Activated naive CD8-positive, alpha-beta T cell treated with anti-CD3 and anti-CD28 coated beads for 36 hours (primary cell): Measurements from ENCODE around the gene ADAM8. TPM values are rescaled to one million over a fixed set of nuclear protein-coding genes. Genes with fewer than 3 reads are reported as not detected.
"Not testable (repeated sequence)": the region's sequence is repeated elsewhere in the genome, so short reads cannot be mapped to it uniquely, and the experiment has no call there.

Experiments used
- DNase-seq: peaks from one replicate; pipeline ENCODE4 v3.0.0; 2021
- H3K27ac Mint-ChIP-seq: one replicate; pipeline ENCODE4 v1.8.0; 2022; ENCODE audit warnings: mild to moderate bottlenecking, moderate library complexity, mixed read lengths
- H3K27me3 Mint-ChIP-seq: one replicate; pipeline ENCODE4 v1.8.0; 2022; ENCODE audit warnings: mild to moderate bottlenecking, mixed read lengths
- H3K36me3 Mint-ChIP-seq: one replicate; pipeline ENCODE4 v1.8.0; 2021; ENCODE audit warnings: mild to moderate bottlenecking, mixed read lengths
- H3K4me1 Mint-ChIP-seq: one replicate; pipeline ENCODE4 v1.8.0; 2021; ENCODE audit warnings: mixed read lengths
- H3K4me3 Mint-ChIP-seq: one replicate; pipeline ENCODE4 v1.8.0; 2022; ENCODE audit warnings: mild to moderate bottlenecking, moderate library complexity, mixed read lengths
- H3K9me3 Mint-ChIP-seq: one replicate; pipeline ENCODE4 v1.8.0; 2022; ENCODE audit warnings: mixed read lengths
- total RNA-seq, 2 experiments: library from RNA; stranded (reverse); gene quantifications; one replicate each; pipeline ENCODE4 v1.2.3, GENCODE V29; 2021

The ADAM8 gene
- total RNA-seq, 2 experiments from 2014 or later = 34.7 to 41.1 TPM

DNA sequence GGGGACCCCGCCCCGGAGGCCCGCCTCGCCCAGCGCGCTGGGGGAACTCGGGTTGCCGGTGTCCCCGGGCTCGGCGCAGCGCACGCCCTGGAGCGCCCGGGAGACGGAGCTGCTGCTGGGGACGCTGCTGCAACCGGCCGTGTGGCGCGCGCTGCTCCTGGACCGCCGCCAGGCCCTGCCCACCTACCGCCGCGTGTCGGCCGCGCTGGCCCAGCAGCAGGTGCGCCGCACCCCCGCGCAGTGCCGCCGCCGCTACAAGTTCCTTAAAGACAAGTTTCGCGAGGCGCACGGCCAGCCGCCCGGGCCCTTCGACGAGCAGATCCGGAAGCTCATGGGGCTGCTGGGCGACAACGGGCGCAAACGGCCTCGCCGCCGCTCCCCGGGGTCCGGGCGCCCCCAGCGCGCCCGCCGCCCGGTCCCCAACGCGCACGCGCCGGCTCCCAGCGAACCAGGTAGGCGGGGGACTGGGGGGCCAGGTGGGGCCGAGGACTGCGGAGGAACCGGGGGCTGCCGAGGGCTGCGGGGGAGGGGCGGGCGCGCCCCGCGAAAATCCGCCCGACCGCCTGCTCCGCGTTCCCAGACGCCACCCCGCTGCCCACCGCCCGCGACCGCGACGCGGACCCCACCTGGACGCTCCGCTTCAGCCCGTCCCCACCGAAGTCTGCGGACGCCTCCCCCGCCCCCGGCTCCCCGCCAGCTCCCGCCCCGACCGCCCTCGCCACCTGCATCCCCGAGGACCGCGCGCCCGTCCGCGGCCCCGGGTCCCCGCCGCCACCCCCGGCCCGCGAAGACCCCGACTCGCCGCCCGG is 46.1 kb downstream of the ADAM8 start:
- DNase-seq = peak; percentile 33

DNA sequence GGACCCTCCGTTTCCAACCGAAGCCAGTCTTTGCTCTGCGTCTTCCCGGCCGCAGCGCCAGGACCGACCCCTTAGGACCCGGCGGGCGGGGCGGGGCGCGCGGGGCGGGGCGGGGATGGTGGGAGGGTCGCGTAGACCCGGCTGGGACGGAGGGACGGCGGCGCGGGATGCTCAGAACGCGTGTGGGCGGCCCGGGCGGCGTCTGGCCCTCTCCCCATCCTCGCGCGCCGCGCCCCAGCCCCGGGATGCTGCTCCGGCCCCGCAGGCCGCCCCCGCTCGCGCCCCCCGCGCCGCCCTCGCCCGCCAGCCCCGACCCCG is 46.7 kb downstream of the ADAM8 start, which contains the start of gene UTF1:
TSS of gene UTF1 (plus strand) at position 174 of the 318 bp plus-strand sequence. CDS start at position 246, 72 bp downstream.
- no peak within 1 kb of the TSS for H3K27ac Mint-ChIP-seq
- H3K4me3 Mint-ChIP-seq = no peak within 1 kb of the TSS
- no peaks in the 10 kb centered on the region for H3K9me3 Mint-ChIP-seq
- H3K4me1 Mint-ChIP-seq = peaks cover 17% of the 10 kb centered on the region
- peaks cover 82% of the 10 kb centered on the region for H3K27me3 Mint-ChIP-seq
- DNase-seq = no peak
- H3K36me3 Mint-ChIP-seq = no peaks in the 10 kb centered on the region

More for the DNA sequence above, 46.1 kb downstream of the ADAM8 start:
- Mint-ChIP-seq H3K4me3 (no peak overlapping the region), H3K27ac (no peak overlapping the region), H3K36me3 (no peaks in the 10 kb centered on the region), H3K27me3 (peaks cover 84% of the 10 kb centered on the region), H3K4me1 (peaks cover 17% of the 10 kb centered on the region), H3K9me3 (no peaks in the 10 kb centered on the region)

DNA sequence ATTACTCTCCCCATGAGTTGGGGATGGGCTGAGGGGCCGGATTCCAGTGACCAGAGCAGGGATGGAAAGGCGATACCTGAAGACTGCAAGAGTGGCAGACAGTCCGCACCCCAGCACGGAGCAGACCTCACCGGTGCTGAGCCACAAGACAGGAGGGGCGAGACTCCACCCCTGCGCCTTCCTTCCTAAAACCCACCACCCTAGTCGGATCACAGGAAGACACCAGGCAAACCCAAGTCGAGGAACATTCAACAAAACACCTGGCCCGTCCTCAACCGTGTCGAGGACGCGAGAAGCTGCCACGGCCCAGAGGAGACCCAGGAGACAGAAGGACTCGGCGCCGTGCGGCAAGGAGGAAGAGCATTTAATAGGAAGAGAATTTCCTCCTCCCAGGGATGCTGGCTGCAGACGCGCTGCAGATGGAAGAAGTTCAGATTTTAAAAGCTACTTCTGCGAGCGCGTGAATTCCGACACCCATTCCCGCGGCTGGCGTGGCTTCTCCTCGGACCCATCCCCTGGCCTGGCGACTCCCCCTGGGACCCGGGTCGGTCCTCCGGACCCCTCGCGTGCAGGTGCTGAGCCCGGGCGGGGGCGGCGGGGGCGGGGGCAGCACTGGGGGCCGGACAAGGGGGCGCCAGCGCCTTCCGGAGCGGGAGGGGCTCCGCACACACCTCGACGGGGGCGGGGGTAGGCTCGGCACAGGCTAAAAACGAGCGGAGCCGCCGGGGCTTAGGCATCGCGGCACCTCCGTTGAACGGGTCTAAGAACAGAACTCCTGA is 47.2 kb downstream of the ADAM8 start:
- H3K36me3 Mint-ChIP-seq = no peaks in the 10 kb centered on the region
- H3K4me1 Mint-ChIP-seq = peaks cover 17% of the 10 kb centered on the region
- no peak overlapping the region for H3K27ac Mint-ChIP-seq
- no peak for DNase-seq
- peaks cover 79% of the 10 kb centered on the region for H3K27me3 Mint-ChIP-seq
- no peak overlapping the region for H3K4me3 Mint-ChIP-seq
- no peaks in the 10 kb centered on the region for H3K9me3 Mint-ChIP-seq

DNA sequence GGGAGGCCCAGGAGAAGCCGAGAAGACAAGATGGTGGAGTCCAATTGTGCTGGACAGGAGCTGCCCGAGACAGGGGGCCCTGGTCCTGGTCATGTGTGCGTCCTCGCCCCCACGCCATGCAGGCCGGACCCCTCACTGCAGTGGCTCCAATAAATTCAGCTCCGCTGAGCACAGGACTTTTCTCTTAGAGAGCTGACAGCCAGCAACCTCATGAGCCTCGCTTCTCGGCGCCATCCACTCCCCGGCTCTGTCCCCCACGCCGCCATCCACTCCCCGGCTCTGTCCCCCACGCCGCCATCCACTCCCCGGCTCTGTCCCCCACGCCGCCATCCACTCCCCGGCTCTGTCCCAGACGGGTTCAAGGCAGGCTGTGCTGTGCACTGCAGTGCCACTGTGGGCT is 49.4 kb downstream of the ADAM8 start:
- Mint-ChIP-seq H3K4me1 (peaks cover 16% of the 10 kb centered on the region), H3K4me3 (no peak overlapping the region), H3K27me3 (peaks cover 64% of the 10 kb centered on the region), H3K27ac (no peak overlapping the region), H3K36me3 (no peaks in the 10 kb centered on the region), H3K9me3 (no peaks in the 10 kb centered on the region)
- DNase-seq = no peak

DNA sequence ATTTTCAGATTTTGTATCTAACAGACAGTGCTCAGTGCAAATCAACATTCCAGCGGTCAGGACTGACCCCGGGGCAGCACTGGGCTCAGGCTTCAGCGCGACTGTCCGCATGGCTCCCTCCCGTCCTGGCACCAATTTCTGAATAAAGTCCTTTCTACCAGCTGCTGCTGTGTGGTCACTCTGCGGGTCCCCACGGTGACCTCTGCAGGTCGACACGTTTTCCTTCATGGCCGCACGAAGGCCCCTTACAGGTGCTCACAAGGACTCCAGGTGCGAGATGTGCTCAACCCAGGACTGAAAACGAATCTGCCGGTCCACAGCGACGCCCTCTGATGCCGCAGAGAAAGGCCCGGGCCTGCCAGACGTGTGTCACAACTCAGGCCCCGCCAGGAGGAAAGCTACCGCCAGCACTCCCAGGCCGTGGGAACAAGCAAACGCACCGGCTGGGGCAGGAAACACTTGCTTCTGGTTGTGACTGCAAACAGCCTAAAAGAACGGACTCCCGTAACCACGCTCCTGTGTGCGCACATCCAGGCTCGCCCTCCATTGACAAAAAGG is 50.3 kb downstream of the ADAM8 start:
- Mint-ChIP-seq H3K36me3 (no peaks in the 10 kb centered on the region), H3K9me3 (no peaks in the 10 kb centered on the region), H3K27ac (peak overlapping the region; percentile 7), H3K4me1 (peaks cover 14% of the 10 kb centered on the region), H3K4me3 (peak overlapping the region; percentile 50), H3K27me3 (peaks cover 57% of the 10 kb centered on the region)
- peak; percentile 46 for DNase-seq

DNA sequence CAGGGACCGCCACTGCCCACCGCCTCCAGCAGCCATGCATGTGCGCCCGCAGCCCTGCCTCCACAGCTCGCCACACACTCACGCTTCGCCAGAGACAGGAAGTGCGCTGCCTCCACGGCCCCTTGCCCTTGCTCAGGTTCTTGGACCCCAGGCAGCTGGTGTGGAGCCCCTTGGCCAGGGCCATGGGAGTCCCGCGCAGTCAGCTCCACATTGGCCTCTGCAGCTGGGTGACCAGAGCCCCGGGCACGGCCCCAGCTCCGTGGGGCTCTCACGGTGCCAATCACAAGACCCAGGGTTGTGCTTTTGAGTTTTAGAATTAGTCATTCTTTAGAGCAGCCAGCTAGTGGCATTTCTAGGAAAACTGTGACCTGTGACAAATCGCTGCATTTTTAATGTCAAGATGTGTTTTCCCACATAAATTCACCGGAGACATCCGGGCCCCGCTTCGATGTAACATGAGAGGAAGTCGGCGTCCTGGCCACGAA is 50.9 kb downstream of the ADAM8 start:
- Mint-ChIP-seq H3K4me1 (peaks cover 13% of the 10 kb centered on the region), H3K4me3 (peak overlapping the region; percentile 50), H3K9me3 (no peaks in the 10 kb centered on the region), H3K27me3 (peaks cover 59% of the 10 kb centered on the region), H3K36me3 (no peaks in the 10 kb centered on the region), H3K27ac (peak overlapping the region; percentile 7)
- DNase-seq = peak; percentile 38

DNA sequence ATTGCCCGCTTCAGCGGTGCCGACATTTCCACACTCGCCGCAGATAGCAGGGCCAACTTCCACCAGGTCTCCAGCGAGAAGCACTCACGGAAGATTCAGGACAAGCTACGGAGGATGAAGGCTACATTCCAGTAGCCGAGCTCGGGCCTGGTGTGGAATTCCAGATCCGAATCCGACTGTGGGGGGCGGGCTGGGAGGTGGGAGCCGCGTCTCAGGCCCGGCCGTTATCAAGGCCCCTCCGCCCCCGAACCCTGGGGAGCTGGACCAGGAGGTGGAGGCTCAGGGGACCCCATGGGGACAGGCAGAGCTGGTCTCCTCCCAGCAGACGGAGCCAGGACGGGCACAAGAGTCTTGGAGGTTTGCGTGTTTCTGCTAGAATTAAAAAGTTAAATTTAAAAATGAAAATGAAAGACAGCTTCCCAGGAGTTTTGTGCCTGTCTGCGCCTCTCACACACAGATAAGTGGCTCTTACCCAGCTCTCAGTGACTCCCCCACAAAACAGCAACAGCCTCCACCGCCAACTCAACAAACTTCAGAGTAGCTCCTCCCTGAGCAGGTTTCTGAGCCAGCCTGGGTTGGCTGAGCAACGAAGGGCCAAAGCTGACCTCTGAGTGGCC is 51.8 kb downstream of the ADAM8 start:
- peak overlapping the region; percentile 42 for H3K27ac Mint-ChIP-seq
- no peaks in the 10 kb centered on the region for H3K36me3 Mint-ChIP-seq
- DNase-seq = no peak
- H3K9me3 Mint-ChIP-seq = no peaks in the 10 kb centered on the region
- H3K4me3 Mint-ChIP-seq = no peak overlapping the region
- H3K4me1 Mint-ChIP-seq = peaks cover 13% of the 10 kb centered on the region
- H3K27me3 Mint-ChIP-seq = peaks cover 61% of the 10 kb centered on the region

DNA sequence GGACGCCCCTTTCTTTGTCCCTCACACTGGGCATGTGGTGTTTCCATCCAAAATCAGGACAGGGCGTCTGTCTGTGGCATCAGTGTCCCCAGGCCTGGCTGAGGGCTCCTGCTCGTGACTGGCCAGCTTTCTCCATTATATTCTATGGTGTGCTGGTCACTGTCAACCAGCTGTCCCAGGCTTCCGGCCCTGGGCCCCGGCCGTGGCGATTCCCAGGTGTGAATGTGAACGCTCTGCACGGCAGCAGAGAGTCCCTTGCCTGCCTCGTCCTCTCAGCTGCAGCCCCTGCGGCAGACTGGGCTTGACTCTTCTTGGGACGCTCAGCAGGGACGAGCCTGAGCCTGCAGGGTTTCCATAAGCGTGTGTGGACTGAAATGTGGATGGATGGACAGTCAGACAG is 52.6 kb downstream of the ADAM8 start:
- peaks cover 11% of the 10 kb centered on the region for H3K4me1 Mint-ChIP-seq
- H3K9me3 Mint-ChIP-seq = no peaks in the 10 kb centered on the region
- H3K36me3 Mint-ChIP-seq = no peaks in the 10 kb centered on the region
- H3K4me3 Mint-ChIP-seq = no peak overlapping the region
- H3K27ac Mint-ChIP-seq = no peak overlapping the region
- peaks cover 62% of the 10 kb centered on the region for H3K27me3 Mint-ChIP-seq
- no peak for DNase-seq

DNA sequence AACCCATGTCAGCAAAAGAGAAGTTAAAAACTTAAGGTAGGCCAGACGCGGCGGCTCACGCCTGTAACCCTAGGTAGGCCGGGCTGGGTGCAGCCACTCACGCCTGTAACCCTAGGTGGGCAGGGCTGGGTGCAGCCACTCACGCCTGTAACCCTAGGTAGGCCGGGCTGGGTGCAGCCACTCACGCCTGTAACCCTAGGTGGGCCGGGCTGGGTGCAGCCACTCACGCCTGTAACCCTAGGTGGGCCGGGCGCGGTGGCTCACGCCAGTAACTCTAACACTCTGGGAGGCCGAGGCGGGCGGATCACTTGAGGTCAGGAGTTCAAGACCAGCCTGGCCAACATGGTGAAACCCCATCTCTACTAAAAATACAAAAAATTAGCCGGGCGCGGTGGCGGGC is 54.9 kb downstream of the ADAM8 start:
- not testable (repeated sequence) for H3K27ac Mint-ChIP-seq, H3K4me3 Mint-ChIP-seq, H3K36me3 Mint-ChIP-seq, H3K9me3 Mint-ChIP-seq, DNase-seq
- H3K27me3 Mint-ChIP-seq = peaks cover 44% of the 10 kb centered on the region
- H3K4me1 Mint-ChIP-seq = peaks cover 10% of the 10 kb centered on the region

DNA sequence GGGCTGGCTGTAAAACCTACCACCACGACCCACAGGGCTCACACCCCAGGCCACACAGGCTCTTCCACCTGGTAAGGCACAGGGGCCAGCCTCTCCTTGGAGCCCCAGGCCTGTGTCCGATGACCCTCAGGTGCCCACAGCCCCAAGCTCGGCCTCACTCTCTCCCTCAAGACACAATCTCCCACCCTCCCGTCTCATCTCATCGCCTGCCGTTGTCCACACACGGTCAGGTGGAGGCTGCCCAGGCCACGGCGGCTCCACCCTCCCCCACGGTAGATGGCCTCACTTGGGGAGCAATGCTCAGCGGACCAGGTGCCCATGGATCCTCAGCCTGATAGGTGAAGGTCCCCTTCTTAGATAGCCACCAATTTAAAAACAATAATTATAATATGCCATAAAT is 55.3 kb downstream of the ADAM8 start:
- Mint-ChIP-seq H3K27me3 (peaks cover 40% of the 10 kb centered on the region), H3K4me3 (no peak overlapping the region), H3K9me3 (no peaks in the 10 kb centered on the region), H3K4me1 (peaks cover 6% of the 10 kb centered on the region), H3K27ac (no peak overlapping the region), H3K36me3 (no peaks in the 10 kb centered on the region)
- DNase-seq = no peak

DNA sequence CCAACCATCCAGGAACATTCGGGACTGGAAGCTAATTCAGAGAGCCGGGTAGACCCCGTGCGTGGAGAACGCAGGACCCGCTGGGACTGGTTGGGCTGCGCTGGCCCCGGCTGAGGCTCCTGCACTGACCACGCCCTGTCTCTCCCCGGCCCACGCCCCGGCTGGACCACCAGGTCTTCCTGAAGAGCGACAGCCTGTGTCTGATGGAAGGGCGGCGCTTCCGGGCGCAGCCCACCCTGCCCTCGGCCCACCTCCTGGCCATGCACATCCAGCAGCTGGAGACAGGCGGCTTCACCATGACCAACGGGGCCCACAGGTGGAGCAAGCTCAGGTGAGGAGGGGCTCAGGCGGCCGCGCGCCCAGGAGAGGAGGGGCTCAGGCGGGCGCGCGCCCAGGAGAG is 56.9 kb downstream of the ADAM8 start:
- peaks cover 34% of the 10 kb centered on the region for H3K27me3 Mint-ChIP-seq
- no peak for DNase-seq
- H3K27ac Mint-ChIP-seq = no peak overlapping the region
- no peaks in the 10 kb centered on the region for H3K36me3 Mint-ChIP-seq
- no peaks in the 10 kb centered on the region for H3K9me3 Mint-ChIP-seq
- H3K4me3 Mint-ChIP-seq = no peak overlapping the region
- H3K4me1 Mint-ChIP-seq = no peaks in the 10 kb centered on the region

DNA sequence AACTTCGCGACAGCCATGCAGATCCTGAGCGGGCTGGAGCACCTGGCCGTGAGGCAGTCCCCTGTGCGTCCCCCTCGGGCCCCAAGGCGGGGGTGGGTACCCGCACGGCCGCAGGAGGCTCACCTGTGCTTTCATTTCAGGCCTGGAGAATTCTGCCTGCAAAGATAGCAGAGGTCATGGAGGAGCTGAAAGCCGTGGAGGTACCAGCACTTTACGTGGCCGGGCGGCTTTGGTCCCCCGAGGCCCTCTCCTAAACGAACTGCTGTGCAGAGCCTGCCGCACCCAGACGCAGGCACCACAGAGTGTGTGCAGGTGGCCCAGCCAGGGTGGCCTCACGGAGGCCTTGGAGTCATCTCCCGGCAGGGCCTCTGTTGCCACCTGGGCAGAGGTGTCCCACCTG is 57.8 kb downstream of the ADAM8 start:
- no peaks in the 10 kb centered on the region for H3K4me1 Mint-ChIP-seq
- DNase-seq = no peak
- no peaks in the 10 kb centered on the region for H3K9me3 Mint-ChIP-seq
- H3K27me3 Mint-ChIP-seq = peaks cover 27% of the 10 kb centered on the region
- H3K4me3 Mint-ChIP-seq = no peak overlapping the region
- H3K36me3 Mint-ChIP-seq = no peaks in the 10 kb centered on the region
- H3K27ac Mint-ChIP-seq = no peak overlapping the region

DNA sequence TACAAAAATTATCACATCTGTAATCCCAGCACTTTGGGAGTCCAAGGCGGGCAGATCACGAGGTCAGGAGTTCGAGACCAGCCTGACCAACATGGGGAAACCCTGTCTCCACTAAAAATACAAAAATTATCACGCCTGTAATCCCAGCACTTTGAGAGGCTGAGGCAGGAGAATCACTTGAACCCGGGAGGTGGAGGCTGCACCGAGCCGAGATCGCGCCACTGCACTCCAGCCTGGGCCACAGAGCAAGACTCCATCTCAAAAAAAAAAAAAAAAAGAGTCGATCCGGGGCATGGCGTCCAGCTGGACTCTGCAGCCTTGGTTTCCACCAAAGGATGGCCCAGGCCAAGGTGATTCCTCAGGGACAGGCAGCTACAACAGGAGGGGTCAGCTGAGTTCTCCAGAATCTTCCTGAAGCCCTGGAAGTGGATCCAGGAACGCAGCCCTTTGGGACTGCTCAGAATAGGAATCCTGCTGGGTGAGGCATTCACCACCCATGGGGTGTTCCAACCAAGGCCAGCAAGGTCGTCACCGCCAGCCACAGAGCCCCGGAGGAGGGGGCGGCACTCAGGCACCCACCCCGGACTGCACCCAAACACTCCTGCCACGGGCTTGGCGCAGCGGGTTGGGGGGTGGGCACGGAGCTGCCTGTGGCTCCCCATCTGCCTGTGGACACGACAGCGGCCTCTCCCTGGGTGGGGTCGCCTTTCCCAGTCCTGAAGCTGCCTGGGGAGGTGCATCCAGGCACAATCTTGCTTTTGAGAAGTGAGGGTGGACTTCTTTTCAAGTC is 58.7 kb downstream of the ADAM8 start:
- Mint-ChIP-seq H3K4me3 (no peak overlapping the region), H3K4me1 (no peaks in the 10 kb centered on the region), H3K9me3 (no peaks in the 10 kb centered on the region), H3K36me3 (no peaks in the 10 kb centered on the region), H3K27ac (no peak overlapping the region), H3K27me3 (peaks cover 25% of the 10 kb centered on the region)
- DNase-seq = no peak

DNA sequence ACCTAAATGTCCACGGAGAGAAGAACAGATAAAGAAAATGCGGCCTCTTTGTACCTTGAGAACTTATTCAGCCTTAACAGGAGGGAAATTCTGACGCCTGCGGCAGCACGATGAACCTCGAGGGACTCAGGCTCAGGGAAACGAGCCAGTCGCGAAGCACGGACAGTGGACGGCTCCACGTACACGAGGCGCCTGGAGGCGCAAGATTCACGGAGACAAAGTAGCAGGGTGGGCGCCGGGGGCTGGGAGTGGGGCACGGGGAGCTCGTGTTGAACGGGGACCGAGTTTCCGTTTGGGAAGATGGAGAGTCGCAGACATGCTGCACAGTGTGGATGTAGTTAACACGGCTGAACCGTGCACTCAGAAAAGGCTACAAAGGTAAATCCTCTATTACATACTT is 59.9 kb downstream of the ADAM8 start:
- no peak overlapping the region for H3K4me3 Mint-ChIP-seq
- no peak overlapping the region for H3K27ac Mint-ChIP-seq

More for the DNA sequence above, 59.9 kb downstream of the ADAM8 start:
- H3K36me3 Mint-ChIP-seq = no peaks in the 10 kb centered on the region
- no peaks in the 10 kb centered on the region for H3K4me1 Mint-ChIP-seq
- peaks cover 25% of the 10 kb centered on the region for H3K27me3 Mint-ChIP-seq
- no peak for DNase-seq
- H3K9me3 Mint-ChIP-seq = no peaks in the 10 kb centered on the region
